ENCODE results near the gene HERPUD1. TPM values are rescaled to one million over a fixed set of nuclear protein-coding genes. Genes with fewer than 3 reads are reported as not detected.

HERPUD1 gene
- total and polyA plus RNA-seq, 12 donors = 26.4 to 570 (median 209) TPM

- Histone ChIP-seq H3K9me3 (replicated peaks in 1 of 3) (no peaks in the 10 kb centered on the region), H3K4me1 (replicated peaks in 1 of 2) (peaks cover 8 to 35% of the 10 kb centered on the region in 2 donors), H3K27ac (no peak overlapping the region), H3K36me3 (replicated peaks in 1 of 2) (peaks cover 0 to 100% of the 10 kb centered on the region in 2 donors), H3K4me3 (no peak overlapping the region), H3K27me3 (no peaks in the 10 kb centered on the region)
- intact Hi-C loops (cut with DNase I) = loop anchor here in 1 of 2 donors (5.0 kb wide), 1 partner anchor 52 kb away; no protein-coding TSS in a partner anchor
- TF ChIP-seq, protein P1, sequence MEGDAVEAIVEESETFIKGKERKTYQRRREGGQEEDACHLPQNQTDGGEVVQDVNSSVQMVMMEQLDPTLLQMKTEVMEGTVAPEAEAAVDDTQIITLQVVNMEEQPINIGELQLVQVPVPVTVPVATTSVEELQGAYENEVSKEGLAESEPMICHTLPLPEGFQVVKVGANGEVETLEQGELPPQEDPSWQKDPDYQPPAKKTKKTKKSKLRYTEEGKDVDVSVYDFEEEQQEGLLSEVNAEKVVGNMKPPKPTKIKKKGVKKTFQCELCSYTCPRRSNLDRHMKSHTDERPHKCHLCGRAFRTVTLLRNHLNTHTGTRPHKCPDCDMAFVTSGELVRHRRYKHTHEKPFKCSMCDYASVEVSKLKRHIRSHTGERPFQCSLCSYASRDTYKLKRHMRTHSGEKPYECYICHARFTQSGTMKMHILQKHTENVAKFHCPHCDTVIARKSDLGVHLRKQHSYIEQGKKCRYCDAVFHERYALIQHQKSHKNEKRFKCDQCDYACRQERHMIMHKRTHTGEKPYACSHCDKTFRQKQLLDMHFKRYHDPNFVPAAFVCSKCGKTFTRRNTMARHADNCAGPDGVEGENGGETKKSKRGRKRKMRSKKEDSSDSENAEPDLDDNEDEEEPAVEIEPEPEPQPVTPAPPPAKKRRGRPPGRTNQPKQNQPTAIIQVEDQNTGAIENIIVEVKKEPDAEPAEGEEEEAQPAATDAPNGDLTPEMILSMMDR (IDR thresholded peaks at IDR 0.05) = no peak
- no peak for TF ChIP-seq POLR2A (IDR thresholded peaks at IDR 0.05)
- no peak for DNase-seq
- 79 to 85% (median 81%) methylated on average over 4 of the region's 4 CpGs for WGBS, 4 donors
Measured at GRCh38 chr16:56939801-56940200, 7.9 kb downstream of the HERPUD1 start.

DNA sequence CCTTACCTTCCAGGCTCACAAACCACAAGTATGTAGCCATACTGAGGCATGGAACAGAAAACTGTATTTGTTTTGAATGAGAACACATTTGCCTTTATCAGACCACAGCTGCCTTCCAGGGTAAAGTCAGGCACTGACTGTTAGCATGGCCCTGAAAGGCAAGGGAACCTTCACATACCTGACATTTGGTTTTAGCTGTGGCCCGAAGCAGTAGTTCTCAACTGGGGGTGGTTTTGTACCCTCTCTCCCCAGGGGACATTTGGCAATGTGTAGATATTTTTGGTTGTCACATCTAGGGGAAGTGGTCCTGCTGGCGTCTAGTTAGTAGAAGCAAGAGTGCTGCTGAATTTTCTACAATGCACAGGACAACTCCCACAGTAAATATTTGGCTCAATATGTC is 9.2 kb downstream of the HERPUD1 start:
- TF ChIP-seq POLR2A (IDR thresholded peaks at IDR 0.05) = no peak
- TF ChIP-seq, protein P1 (IDR thresholded peaks at IDR 0.05) = no peak
- Histone ChIP-seq H3K36me3 (replicated peaks in 1 of 2) (peaks cover 0 to 96% of the 10 kb centered on the region in 2 donors), H3K9me3 (replicated peaks in 1 of 3) (no peaks in the 10 kb centered on the region), H3K27me3 (no peaks in the 10 kb centered on the region), H3K4me1 (replicated peaks in 1 of 2) (peaks cover 5 to 28% of the 10 kb centered on the region in 2 donors), H3K27ac (no peak overlapping the region), H3K4me3 (no peak overlapping the region)
- no peak for DNase-seq
- 56 to 78% (median 71%) methylated on average over 2 of the region's 2 CpGs for WGBS, 4 donors
- intact Hi-C loops (cut with DNase I) = no loop called here

- intact Hi-C loops (cut with DNase I) = no loop called here
- TF ChIP-seq POLR2A (IDR thresholded peaks at IDR 0.05) = no peak
- TF ChIP-seq, protein P1 (IDR thresholded peaks at IDR 0.05) = no peak
- 74 to 87% (median 80%) methylated on average over 9 of the region's 9 CpGs for WGBS, 4 donors
- H3K4me1 ChIP-seq (replicated peaks in 1 of 2) = peaks cover 5 to 20% of the 10 kb centered on the region in 2 donors
- H3K9me3 ChIP-seq (replicated peaks in 1 of 3) = no peaks in the 10 kb centered on the region
- peaks cover 0 to 96% of the 10 kb centered on the region in 2 donors for H3K36me3 ChIP-seq (replicated peaks in 1 of 2)
- H3K27ac ChIP-seq = no peak overlapping the region
- H3K27me3 ChIP-seq = no peaks in the 10 kb centered on the region
- H3K4me3 ChIP-seq = no peak overlapping the region
- no peak for DNase-seq
Measured at GRCh38 chr16:56941856-56942331, 10.0 kb downstream of the HERPUD1 start.

GRCh38 chr16:56943761-56944375 is 11.9 kb downstream of the HERPUD1 start:
- intact Hi-C loops (cut with DNase I) = no loop called here
- TF ChIP-seq, protein P1 (IDR thresholded peaks at IDR 0.05) = no peak
- TF ChIP-seq POLR2A (IDR thresholded peaks at IDR 0.05) = no peak
- no peaks in the 10 kb centered on the region for H3K27me3 ChIP-seq
- 80 to 90% (median 86%) methylated on average over 6 of the region's 6 CpGs for WGBS, 4 donors
- H3K27ac ChIP-seq = no peak overlapping the region
- DNase-seq = no peak
- H3K9me3 ChIP-seq (replicated peaks in 1 of 3) = no peaks in the 10 kb centered on the region
- H3K4me1 ChIP-seq (replicated peaks in 1 of 2) = peaks cover 5 to 11% of the 10 kb centered on the region in 2 donors
- peaks cover 0 to 82% of the 10 kb centered on the region in 2 donors for H3K36me3 ChIP-seq (replicated peaks in 1 of 2)
- H3K4me3 ChIP-seq = no peak overlapping the region

All from adrenal gland (tissue), 12 donors.